H1 (cell line): ENCODE results near the gene RBMS1. TPM values are rescaled to one million over a fixed set of nuclear protein-coding genes. Genes with fewer than 3 reads are reported as not detected.

Experiments
- CTCF ChIA-PET: fragments of 300-600 bp; sonication (Branson Sonifier 250); formaldehyde crosslinking; loops from one replicate; lab custom pipeline; 2021; ENCODE audit not compliant: partially characterized antibody; lab: Charles Lee
- POLR2A ChIA-PET: fragments of 300-600 bp; sonication (Branson Sonifier 250); formaldehyde crosslinking; loops from one replicate; lab custom pipeline; 2021; ENCODE audit warnings: inconsistent platforms; ENCODE audit not compliant: partially characterized antibody; lab: Charles Lee
- DNase-seq, 2 experiments: peaks; one replicate each; pipeline versions ENCODE4 v3.0.0 to v3.0.0-alpha.2; 2010 to 2022; ENCODE audit warnings: low spot score in 2 of 2, low read depth in 1 of 2, mixed read lengths in 1 of 2
- FAIRE-seq: peaks from 2 replicates; lab custom pipeline; 2011; peaks lifted over from hg19 to GRCh38; lab: Jason Lieb, UNC
- H2AFZ ChIP-seq: 2 replicates; pipeline ENCODE4 v1.8.1; 2012; ENCODE audit warnings: low read length, inconsistent platforms
- H2AK5ac ChIP-seq: 2 replicates; pipeline ENCODE4 v1.6.1; 2013; ENCODE audit warnings: low read depth, low read length
- H2BK120ac ChIP-seq: replicated peaks from 2 replicates; pipeline ENCODE3; 2013; ENCODE audit warnings: low read depth, low read length, inconsistent platforms
- H2BK12ac ChIP-seq: 2 replicates; pipeline ENCODE4 v1.6.1; 2013; ENCODE audit warnings: low read depth, low read length
- H2BK15ac ChIP-seq: 2 replicates; pipeline ENCODE4 v1.6.1; 2013; ENCODE audit warnings: low read length
- H2BK20ac ChIP-seq: 2 replicates; pipeline ENCODE4 v1.6.1; 2013; ENCODE audit warnings: low read length
- H2BK5ac ChIP-seq: 2 replicates; pipeline ENCODE4 v1.6.1; 2013; ENCODE audit warnings: low read depth, low read length
- H3K14ac ChIP-seq: 2 replicates; pipeline ENCODE4 v1.6.1; 2013; ENCODE audit warnings: inconsistent platforms; ENCODE audit not compliant: insufficient read length
- H3K18ac ChIP-seq: 2 replicates; pipeline ENCODE4 v1.6.1; 2013; ENCODE audit warnings: low read length; ENCODE audit errors: extremely low read depth
- H3K23ac ChIP-seq: 2 replicates; pipeline ENCODE4 v1.6.1; 2013; ENCODE audit warnings: inconsistent platforms; ENCODE audit not compliant: insufficient read length
- H3K23me2 ChIP-seq: 2 replicates; pipeline ENCODE4 v1.6.1; 2013; ENCODE audit warnings: low read depth, low read length
- H3K27ac ChIP-seq: 2 replicates; pipeline ENCODE4 v1.6.1; 2011; ENCODE audit warnings: low read depth, low read length, inconsistent platforms
- H3K27me3 ChIP-seq, 4 experiments: replicated peaks in 1 of 4; 1 replicate in 1 of 4; 2 replicates in 3 of 4; pipeline versions ENCODE4 v1.6.1 to v1.8.1; 2011 to 2013; ENCODE audit warnings: low read length in 3 of 4, mild to moderate bottlenecking in 3 of 4, inconsistent platforms in 2 of 4, mixed read lengths in 2 of 4, moderate library complexity in 1 of 4; ENCODE audit not compliant: control insufficient read depth in 3 of 4, insufficient read depth in 3 of 4; ENCODE audit errors: extremely low read depth in 1 of 4
- H3K36me3 ChIP-seq, 4 experiments: 2 replicates each; pipeline versions ENCODE4 v1.6.1 to v1.8.1; 2011 to 2013; ENCODE audit warnings: mild to moderate bottlenecking in 4 of 4, low read length in 3 of 4, moderate library complexity in 2 of 4, control low read depth in 1 of 4, inconsistent platforms in 1 of 4; ENCODE audit not compliant: insufficient read depth in 4 of 4, control insufficient read depth in 2 of 4
- H3K4ac ChIP-seq: replicated peaks from 2 replicates; pipeline ENCODE3; 2013; ENCODE audit warnings: low read length, low read depth, mixed read lengths, inconsistent platforms; ENCODE audit not compliant: insufficient read length
- H3K4me1 ChIP-seq, 4 experiments: replicated peaks in 1 of 4; 1 replicate in 1 of 4; 2 replicates in 3 of 4; pipeline versions ENCODE4 v1.6.1 to v1.8.1; 2011 to 2013; ENCODE audit warnings: low read length in 3 of 4, inconsistent platforms in 2 of 4, mixed read lengths in 1 of 4; ENCODE audit not compliant: insufficient read depth in 4 of 4, control insufficient read depth in 3 of 4
- H3K4me2 ChIP-seq, 2 experiments: 2 replicates each; pipeline versions ENCODE4 v1.6.1 to v1.8.1; 2011 to 2013; ENCODE audit warnings: low read depth in 2 of 2, low read length in 2 of 2, control low read depth in 1 of 2, inconsistent platforms in 1 of 2, mild to moderate bottlenecking in 1 of 2; ENCODE audit not compliant: insufficient read depth in 1 of 2
- H3K4me3 ChIP-seq, 4 experiments: fragments of 200-600, 300-600 bp in 1 of 4; sonication (generic), shearing (Covaris generic), sonication (Bioruptor Twin) in 1 of 4; 2 replicates each; pipeline versions ENCODE4 v1.5.1 to v1.8.1; 2011 to 2016; ENCODE audit warnings: low read length in 4 of 4, low read depth in 3 of 4, control low read depth in 2 of 4, inconsistent platforms in 2 of 4, mild to moderate bottlenecking in 2 of 4, mixed read lengths in 1 of 4, moderate library complexity in 1 of 4; ENCODE audit not compliant: insufficient read depth in 2 of 4; ENCODE audit errors: extremely low read depth in 1 of 4
- H3K56ac ChIP-seq: replicated peaks from 2 replicates; pipeline ENCODE3; 2013; ENCODE audit warnings: low read depth, mild to moderate bottlenecking, mixed read lengths, low read length, inconsistent platforms; ENCODE audit not compliant: insufficient read length
- H3K79me1 ChIP-seq: 2 replicates; pipeline ENCODE4 v1.6.1; 2013; ENCODE audit warnings: low read depth, low read length, control low read depth
- H3K79me2 ChIP-seq, 2 experiments: 2 replicates each; pipeline versions ENCODE4 v1.6.1 to v1.8.1; 2012 to 2013; ENCODE audit warnings: low read length in 2 of 2, mild to moderate bottlenecking in 2 of 2, inconsistent platforms in 1 of 2; ENCODE audit not compliant: insufficient read depth in 2 of 2, control insufficient read depth in 1 of 2
- H3K9ac ChIP-seq, 4 experiments: replicated peaks in 1 of 4; 1 replicate in 1 of 4; 2 replicates in 3 of 4; pipeline versions ENCODE4 v1.6.1 to v1.8.1; 2011 to 2013; ENCODE audit warnings: low read depth in 3 of 4, low read length in 3 of 4, control low read depth in 2 of 4, mild to moderate bottlenecking in 2 of 4, moderate library complexity in 2 of 4, inconsistent platforms in 1 of 4; ENCODE audit errors: extremely low read depth in 1 of 4
- H3K9me3 ChIP-seq, 2 experiments: 2 replicates each; pipeline versions ENCODE4 v1.6.1 to v1.8.1; 2012 to 2013; ENCODE audit warnings: mild to moderate bottlenecking in 2 of 2, moderate library complexity in 2 of 2, control low read depth in 1 of 2, inconsistent platforms in 1 of 2, low read depth in 1 of 2, low read length in 1 of 2, mixed read lengths in 1 of 2; ENCODE audit not compliant: insufficient read depth in 2 of 2
- H4K20me1 ChIP-seq, 2 experiments: replicated peaks in 1 of 2; 2 replicates each; pipeline versions ENCODE3 to v1.8.1; 2011 to 2013; ENCODE audit warnings: inconsistent platforms in 2 of 2, low read length in 2 of 2, mild to moderate bottlenecking in 1 of 2; ENCODE audit not compliant: insufficient read depth in 2 of 2, control insufficient read depth in 1 of 2
- H4K5ac ChIP-seq: 2 replicates; pipeline ENCODE4 v1.6.1; 2013; ENCODE audit warnings: low read length, low read depth, mixed read lengths, inconsistent platforms; ENCODE audit not compliant: insufficient read length
- H4K8ac ChIP-seq: 2 replicates; pipeline ENCODE4 v1.8.0; 2013; ENCODE audit warnings: mild to moderate bottlenecking, moderate library complexity, low read length, inconsistent platforms; ENCODE audit not compliant: insufficient read depth; ENCODE audit errors: extremely low read depth
- H4K91ac ChIP-seq: replicated peaks from 2 replicates; pipeline ENCODE3; 2013; ENCODE audit warnings: low read length, mixed read lengths, inconsistent platforms; ENCODE audit not compliant: insufficient read length
- ATF2 ChIP-seq: IDR thresholded peaks from 2 replicates; pipeline ENCODE4 v1.6.1; 2012; ENCODE audit warnings: low read length, inconsistent platforms
- CBX8 ChIP-seq: fragments of 300-800, 300-1000 bp; sonication (generic); IDR thresholded peaks from 2 replicates; pipeline ENCODE4 v1.7.1; 2016; ENCODE audit warnings: low read depth, low read length, borderline replicate concordance
- CTBP2 ChIP-seq: IDR thresholded peaks from 2 replicates; pipeline ENCODE4 v1.7.0; 2011; ENCODE audit warnings: borderline replicate concordance, mild to moderate bottlenecking, moderate library complexity, mixed read lengths, low read length; ENCODE audit not compliant: insufficient read depth, insufficient read length
- KDM4A ChIP-seq: IDR thresholded peaks from one replicate; pipeline ENCODE4 v1.7.1; 2012; ENCODE audit warnings: low read depth, mild to moderate bottlenecking, moderate library complexity, low read length, inconsistent platforms; ENCODE audit not compliant: severe bottlenecking
- POLR2A ChIP-seq, 2 experiments: IDR thresholded peaks; 1 replicate in 1 of 2; 2 replicates in 1 of 2; pipeline ENCODE4 v1.6.1; 2011; ENCODE audit warnings: low read depth in 2 of 2, low read length in 2 of 2, mild to moderate bottlenecking in 2 of 2; ENCODE audit errors: control extremely low read depth in 1 of 2
- RAD21 ChIP-seq, 2 experiments: IDR thresholded peaks in 1 of 2; conservative IDR thresholded peaks in 1 of 2; 2 replicates each; pipeline ENCODE4 v1.6.1; 2011; ENCODE audit warnings: low read depth in 2 of 2, low read length in 2 of 2, improper control_type of control experiment in 1 of 2, inconsistent platforms in 1 of 2, mild to moderate bottlenecking in 1 of 2, moderate library complexity in 1 of 2
- RNF2 ChIP-seq: fragments of 200-900, 300-1000 bp; sonication (generic); IDR thresholded peaks from 2 replicates; pipeline ENCODE4 v1.7.1; 2016; ENCODE audit warnings: borderline replicate concordance, low read depth, mild to moderate bottlenecking, antibody characterized with exemption, low read length; ENCODE audit not compliant: poor library complexity, severe bottlenecking; ENCODE audit errors: missing control alignments
- RXRA ChIP-seq: IDR thresholded peaks from 2 replicates; pipeline ENCODE4 v1.6.1; 2011; ENCODE audit warnings: low read depth, mild to moderate bottlenecking, low read length, moderate library complexity; ENCODE audit not compliant: insufficient read depth
- SIRT6 ChIP-seq: IDR thresholded peaks from one replicate; pipeline ENCODE4 v1.7.1; 2012; ENCODE audit warnings: low read length, inconsistent platforms
- TAF1 ChIP-seq: IDR thresholded peaks from 2 replicates; pipeline ENCODE4 v1.6.1; 2011; ENCODE audit warnings: mild to moderate bottlenecking, low read depth, low read length
- WGBS, 2 experiments: shearing (Covaris generic) in 1 of 2; methylation state at CpG; one replicate each; pipeline versions ENCODE4 v1.1.6 to v1.1.7; 2013 to 2015; ENCODE audit warnings: low lambda C conversion rate in 2 of 2, mixed read lengths in 2 of 2, inconsistent platforms in 1 of 2, low coverage in 1 of 2, missing lambda C conversion rate in 1 of 2; ENCODE audit not compliant: insufficient replicate concordance in 2 of 2, insufficient coverage in 1 of 2, insufficient read length in 1 of 2; ENCODE audit errors: extremely low coverage in 1 of 2, missing lambda C conversion rate in 1 of 2; 5-methylcytosine and 5-hydroxymethylcytosine counted together
- polyA plus RNA-seq, 7 experiments: library from polyadenylated mRNA; depleted of rRNA in 3 of 7; stranded (reverse) in 5 of 7; unstranded in 2 of 7; fragments of >200 nt in 5 of 7; fragments of 200-250 nt in 2 of 7; gene quantifications; 1 replicate in 5 of 7; 2 replicates in 1 of 7; 4 replicates in 1 of 7; pipeline versions ENCODE4 v1.2.1 to v1.2.3, GENCODE V29; 2011 to 2013; ENCODE audit warnings: missing spikeins in 2 of 7, mixed read lengths in 2 of 7
- total RNA-seq: library from RNA; stranded (reverse); fragmentation: NEBNext Ultra II Directional; extraction: Animal tissue kit (Norgen Biotek cat#: 25700); gene quantifications from 2 replicates; pipeline ENCODE4 v1.2.1, GENCODE V29; 2021

RBMS1 gene
- total and polyA plus RNA-seq, 2 of the 8 experiments (the other 6 are each of a cell fraction or from before 2014, with no cell fraction given), result 53.7 to 60.0 TPM

GRCh38 chr2:160310118-160310828 lies 183.3 kb downstream of the RBMS1 start:
- Histone ChIP-seq H3K9me3 (no peaks in the 10 kb centered on the region), H2BK15ac (no peak overlapping the region), H3K4me2 (no peak overlapping the region), H3K27ac (no peak overlapping the region), H2BK120ac (no peak overlapping the region), H2AFZ (no peak overlapping the region), H3K18ac (no peak overlapping the region), H2BK5ac (no peak overlapping the region), H3K23me2 (no peaks in the 10 kb centered on the region), H3K9ac (no peak overlapping the region), H3K56ac (no peak overlapping the region), H3K14ac (no peak overlapping the region), H4K20me1 (no peaks in the 10 kb centered on the region), H3K79me2 (no peaks in the 10 kb centered on the region), H4K5ac (no peak overlapping the region), H3K27me3 (no peaks in the 10 kb centered on the region; a peak in 1 of 7 replicates), H3K4ac (no peak overlapping the region), H4K91ac (no peak overlapping the region), H3K4me3 (no peak overlapping the region), H3K23ac (no peak overlapping the region), H2AK5ac (no peak overlapping the region), H3K36me3 (peaks cover 0 to 8% (median 0%) of the 10 kb centered on the region in 4 experiments; a peak in 4 of 8 replicates), H3K79me1 (no peaks in the 10 kb centered on the region), H2BK12ac (no peak overlapping the region), H3K4me1 (peaks cover 0 to 7% (median 3%) of the 10 kb centered on the region in 4 experiments; a peak in 2 of 7 replicates), H4K8ac (no peak overlapping the region), H2BK20ac (no peak overlapping the region)
- FAIRE-seq, result no peak
- no peak for DNase-seq
- WGBS, 2 experiments, result 95% methylated on average over 8 of the region's 8 CpGs; no CpG with 5 or more reads in 1 of the 2 experiments
- POLR2A ChIA-PET, result no interaction called here
- CTCF ChIA-PET, result interaction anchor here (1.2 to 2.4 kb wide), 4 partner anchors 12 to 70 kb away, joined by 3 to 8 read pairs (median 4); no protein-coding TSS in a partner anchor
- TF ChIP-seq KDM4A (no peak), RAD21 (IDR thresholded peaks at IDR 0.05 in 1 of 2, conservative IDR thresholded peaks at IDR 0.05 in 1 of 2; ENCODE audit: low read depth in 2 of 2, low read length in 2 of 2) (no peak), RXRA (no peak), CBX8 (no peak), ATF2 (no peak), RNF2 (no peak), POLR2A (IDR thresholded peaks at IDR 0.05; ENCODE audit: control extremely low read depth in 1 of 2, low read depth in 2 of 2, low read length in 2 of 2) (no peak), TAF1 (no peak), SIRT6 (no peak), CTBP2 (no peak)
